ENCODE results near the gene ABL2. TPM values are rescaled to one million over a fixed set of nuclear protein-coding genes. Genes with fewer than 3 reads are reported as not detected.

ABL2 gene
- total and polyA plus RNA-seq, 10 donors: 1.3 to 21.7 (median 16.0) TPM

DNA sequence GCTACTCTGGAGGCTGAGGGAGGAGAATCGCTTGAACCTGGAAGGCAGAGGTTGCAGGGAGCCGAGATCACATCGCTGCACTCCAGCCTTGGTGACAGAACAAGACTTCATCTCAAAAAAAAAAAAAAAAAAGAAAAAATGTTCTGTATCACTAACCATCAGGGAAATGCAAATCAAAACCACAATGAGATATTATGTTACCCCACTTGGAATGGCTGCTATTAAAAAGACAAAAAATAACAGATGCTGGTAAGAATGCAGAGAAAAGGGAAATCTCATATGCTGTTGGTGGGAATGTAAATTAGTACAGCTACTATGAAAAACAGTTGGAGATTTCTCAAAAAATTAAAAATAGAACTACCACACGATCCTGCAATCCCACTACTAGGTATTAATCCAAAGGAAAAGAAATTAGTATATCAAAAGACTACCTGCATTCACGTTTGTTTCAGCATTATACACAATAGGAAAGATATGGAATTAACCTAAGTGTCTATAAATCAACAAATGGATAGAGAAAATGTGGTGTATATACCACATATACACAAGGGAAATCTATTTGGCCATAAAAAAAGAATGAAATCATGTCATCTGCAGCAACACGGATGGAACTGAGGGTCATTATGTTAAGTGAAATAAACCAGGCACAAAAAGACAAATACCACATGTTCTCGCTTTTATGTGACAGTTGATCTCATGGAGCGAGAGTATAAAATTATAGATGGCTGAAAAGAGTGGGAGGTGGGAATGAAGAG lies 62.6 kb downstream of the ABL2 start:
- Histone ChIP-seq H3K9me3 (no peaks in the 10 kb centered on the region), H3K4me1 (peaks cover 0 to 28% (median 5%) of the 10 kb centered on the region in 6 donors), H3K27me3 (replicated peaks in 1 of 7) (no peaks in the 10 kb centered on the region), H3K4me3 (no peak overlapping the region), H3K36me3 (no peaks in the 10 kb centered on the region), H3K27ac (no peak overlapping the region)
- 65 to 83% (median 76%) methylated on average over 8 of the region's 8 CpGs for WGBS, 5 donors
- TF ChIP-seq POLR2AphosphoS5 (IDR thresholded peaks at IDR 0.05) (no peak), POLR2A (IDR thresholded peaks at IDR 0.05) (no peak)
- TF ChIP-seq, protein P1, sequence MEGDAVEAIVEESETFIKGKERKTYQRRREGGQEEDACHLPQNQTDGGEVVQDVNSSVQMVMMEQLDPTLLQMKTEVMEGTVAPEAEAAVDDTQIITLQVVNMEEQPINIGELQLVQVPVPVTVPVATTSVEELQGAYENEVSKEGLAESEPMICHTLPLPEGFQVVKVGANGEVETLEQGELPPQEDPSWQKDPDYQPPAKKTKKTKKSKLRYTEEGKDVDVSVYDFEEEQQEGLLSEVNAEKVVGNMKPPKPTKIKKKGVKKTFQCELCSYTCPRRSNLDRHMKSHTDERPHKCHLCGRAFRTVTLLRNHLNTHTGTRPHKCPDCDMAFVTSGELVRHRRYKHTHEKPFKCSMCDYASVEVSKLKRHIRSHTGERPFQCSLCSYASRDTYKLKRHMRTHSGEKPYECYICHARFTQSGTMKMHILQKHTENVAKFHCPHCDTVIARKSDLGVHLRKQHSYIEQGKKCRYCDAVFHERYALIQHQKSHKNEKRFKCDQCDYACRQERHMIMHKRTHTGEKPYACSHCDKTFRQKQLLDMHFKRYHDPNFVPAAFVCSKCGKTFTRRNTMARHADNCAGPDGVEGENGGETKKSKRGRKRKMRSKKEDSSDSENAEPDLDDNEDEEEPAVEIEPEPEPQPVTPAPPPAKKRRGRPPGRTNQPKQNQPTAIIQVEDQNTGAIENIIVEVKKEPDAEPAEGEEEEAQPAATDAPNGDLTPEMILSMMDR (IDR thresholded peaks at IDR 0.05 in 8 of 11, conservative IDR thresholded peaks at IDR 0.05 in 3 of 11): no peak
- intact Hi-C loops (cut with DNase I; ENCODE audit: low total_unique reads): no loop called here
- no peak for DNase-seq

DNA sequence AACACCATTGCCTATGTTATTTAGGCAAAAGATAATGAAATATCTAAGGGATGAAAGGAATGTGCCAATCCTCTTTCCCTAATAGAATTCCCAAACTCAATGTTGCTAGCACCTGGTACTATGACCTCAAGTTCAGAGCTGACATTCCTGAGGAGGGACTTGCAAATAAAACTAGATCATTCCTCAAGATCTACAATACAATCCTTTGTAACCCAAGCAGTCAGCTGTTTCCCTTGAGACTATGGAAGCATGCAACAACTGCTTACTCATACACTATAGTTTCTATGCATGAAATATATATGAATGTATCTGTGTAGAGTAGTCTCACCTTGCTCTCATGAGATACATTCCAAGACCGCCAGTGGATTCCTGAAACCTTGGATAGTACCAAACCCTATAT lies 65.0 kb downstream of the ABL2 start:
- TF ChIP-seq POLR2A (IDR thresholded peaks at IDR 0.05) (no peak), POLR2AphosphoS5 (IDR thresholded peaks at IDR 0.05) (no peak)
- TF ChIP-seq, protein P1 (IDR thresholded peaks at IDR 0.05 in 8 of 11, conservative IDR thresholded peaks at IDR 0.05 in 3 of 11): no peak
- no peak overlapping the region for H3K27ac ChIP-seq
- intact Hi-C loops (cut with DNase I; ENCODE audit: low total_unique reads): no loop called here
- H3K4me1 ChIP-seq: peaks cover 0 to 28% (median 5%) of the 10 kb centered on the region in 6 donors
- H3K4me3 ChIP-seq: no peak overlapping the region
- no peaks in the 10 kb centered on the region for H3K9me3 ChIP-seq
- 90 to 100% (median 97%) methylated on average over 1 of the region's 1 CpG for WGBS, 5 donors
- DNase-seq: no peak
- no peaks in the 10 kb centered on the region for H3K27me3 ChIP-seq (replicated peaks in 1 of 7)
- H3K36me3 ChIP-seq: no peaks in the 10 kb centered on the region

DNA sequence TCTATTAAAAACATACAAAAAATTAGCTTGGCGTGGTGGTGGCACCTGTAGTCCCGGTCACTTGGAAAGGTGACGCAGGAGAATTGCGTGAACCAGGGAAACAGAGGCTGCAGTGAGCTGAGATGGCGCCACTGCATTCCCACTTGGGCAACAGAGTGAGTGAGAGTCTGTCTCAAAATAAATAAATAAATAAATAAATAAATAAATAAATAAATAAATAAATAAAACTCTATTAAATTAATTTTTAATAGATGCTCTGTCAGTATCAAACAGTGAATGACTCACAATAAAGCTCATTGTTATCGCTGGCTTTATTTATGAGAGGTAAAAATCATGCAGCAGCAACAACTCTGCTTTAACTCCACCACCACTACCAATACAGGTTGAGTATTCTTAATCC lies 72.8 kb downstream of the ABL2 start:
- Histone ChIP-seq H3K27ac (no peak overlapping the region), H3K4me1 (peaks cover 0 to 17% (median 3%) of the 10 kb centered on the region in 6 donors), H3K36me3 (no peaks in the 10 kb centered on the region), H3K9me3 (no peaks in the 10 kb centered on the region), H3K4me3 (no peak overlapping the region), H3K27me3 (replicated peaks in 1 of 7) (no peaks in the 10 kb centered on the region)
- WGBS, 5 donors: 95 to 100% (median 97%) methylated on average over 6 of the region's 6 CpGs
- intact Hi-C loops (cut with DNase I; ENCODE audit: low total_unique reads): no loop called here
- TF ChIP-seq, protein P1 (IDR thresholded peaks at IDR 0.05 in 8 of 11, conservative IDR thresholded peaks at IDR 0.05 in 3 of 11): no peak
- TF ChIP-seq POLR2AphosphoS5 (IDR thresholded peaks at IDR 0.05): no peak
- no peak for TF ChIP-seq POLR2A (IDR thresholded peaks at IDR 0.05)
- DNase-seq: no peak

DNA sequence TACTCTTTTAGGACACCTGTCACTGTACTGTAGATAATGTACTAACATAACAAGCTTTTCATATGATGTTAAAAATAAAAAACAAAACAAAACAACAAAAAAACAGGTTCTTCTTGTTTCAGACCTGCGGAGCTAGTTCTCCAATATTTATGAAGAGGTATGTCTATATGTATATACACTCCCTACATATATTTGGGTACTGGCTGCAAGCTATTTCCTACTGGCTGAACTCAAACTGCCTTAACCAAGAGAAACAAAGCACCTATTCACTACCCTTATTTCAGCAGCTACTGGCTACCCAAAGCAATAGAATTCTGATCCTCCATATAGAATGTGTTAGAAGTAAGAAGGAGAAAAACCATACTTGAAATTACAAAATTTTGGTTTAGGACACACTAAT lies 73.5 kb downstream of the ABL2 start:
- intact Hi-C loops (cut with DNase I; ENCODE audit: low total_unique reads): no loop called here
- WGBS, 5 donors: 91 to 100% (median 98%) methylated on average over 1 of the region's 1 CpG
- no peak for DNase-seq
- Histone ChIP-seq H3K4me1 (peaks cover 0 to 17% (median 3%) of the 10 kb centered on the region in 6 donors), H3K4me3 (no peak overlapping the region), H3K9me3 (no peaks in the 10 kb centered on the region), H3K27ac (no peak overlapping the region), H3K36me3 (no peaks in the 10 kb centered on the region), H3K27me3 (replicated peaks in 1 of 7) (no peaks in the 10 kb centered on the region)
- TF ChIP-seq POLR2AphosphoS5 (IDR thresholded peaks at IDR 0.05): no peak
- TF ChIP-seq, protein P1 (IDR thresholded peaks at IDR 0.05 in 8 of 11, conservative IDR thresholded peaks at IDR 0.05 in 3 of 11): no peak
- no peak for TF ChIP-seq POLR2A (IDR thresholded peaks at IDR 0.05)
